ENCODE measurements around the gene GADL1. TPM values are rescaled to one million over a fixed set of nuclear protein-coding genes. Genes with fewer than 3 reads are reported as not detected.

GADL1 gene
- polyA plus RNA-seq, 2 of the 4 experiments (the other 2 are of a cell fraction): not detected

DNA sequence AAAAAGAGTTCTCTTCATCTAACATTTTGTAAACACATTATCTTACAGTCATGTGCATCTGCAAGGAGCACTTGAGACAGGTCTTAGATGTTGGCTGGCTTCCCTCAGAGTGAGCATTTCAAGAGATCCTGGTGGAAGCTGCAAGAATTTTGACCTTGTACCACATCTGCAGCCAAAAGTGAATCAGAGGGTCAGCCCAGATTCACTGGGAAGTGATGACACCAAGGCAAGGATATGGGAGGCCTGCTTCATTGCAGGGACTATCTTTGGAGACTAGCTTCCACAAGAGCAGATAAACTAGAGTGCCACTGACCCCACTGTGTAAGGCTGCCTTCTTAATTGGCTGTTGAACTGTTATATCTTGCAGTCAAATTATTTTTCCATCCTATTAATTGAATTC lies 21.3 kb upstream of the GADL1 start:
- DNase-seq (ENCODE audit: low read depth in 1 of 2, low spot score in 1 of 2): no peak
- no peak overlapping the region for H3K4me3 ChIP-seq
- POLR2A ChIA-PET: no interaction called here
- CTCF ChIA-PET: interaction anchor here (0.9 kb wide), 1 partner anchor 13 kb away, joined by 3 read pairs; no protein-coding TSS in a partner anchor
- H3K9me3 ChIP-seq: peaks cover 8% of the 10 kb centered on the region; the same call in 2 of the 3 replicates
- TF ChIP-seq SMC3 (IDR thresholded peaks at IDR 0.05): no peak
- no peak for ATAC-seq
- no peak for FAIRE-seq
- no peak overlapping the region for H3K27ac ChIP-seq
- H3K4me1 ChIP-seq: no peaks in the 10 kb centered on the region
- H3K4me2 ChIP-seq: no peak overlapping the region

DNA sequence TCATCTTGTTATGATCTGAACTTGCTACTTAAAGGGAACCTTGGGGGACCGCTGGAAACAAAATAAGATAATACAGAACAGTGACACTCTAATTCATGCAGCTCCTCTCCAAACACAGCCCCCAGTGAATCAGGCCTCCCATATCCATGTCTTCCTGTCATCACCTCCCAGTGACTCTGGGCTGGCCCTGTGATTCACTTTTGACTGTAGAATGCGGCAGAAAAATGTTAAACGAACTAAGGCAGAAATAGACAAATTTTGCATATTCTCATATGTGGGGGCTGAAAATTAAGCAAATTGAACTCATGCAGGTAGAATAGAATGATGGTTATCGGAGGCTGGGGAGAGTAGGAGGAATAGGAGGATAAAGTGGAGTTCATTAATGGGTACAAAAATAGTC lies 20.2 kb upstream of the GADL1 start:
- H3K27ac ChIP-seq: no peak overlapping the region
- TF ChIP-seq HOXB5 (CRISPR knock-in tag; IDR thresholded peaks at IDR 0.05) (no peak), EHF (CRISPR knock-in tag; IDR thresholded peaks at IDR 0.05) (no peak), MAFK (IDR thresholded peaks at IDR 0.05; ENCODE audit: partially characterized antibody) (no peak), MAZ (IDR thresholded peaks at IDR 0.05; ENCODE audit: borderline replicate concordance, low read depth, low read length) (no peak), CHD4 (IDR thresholded peaks at IDR 0.05; ENCODE audit: borderline replicate concordance) (no peak), CEBPB (IDR thresholded peaks at IDR 0.05) (no peak), GATA3 (IDR thresholded peaks at IDR 0.05; ENCODE audit: borderline replicate concordance) (no peak), JUNB (IDR thresholded peaks at IDR 0.05) (no peak), SMC3 (IDR thresholded peaks at IDR 0.05) (no peak)
- no peak overlapping the region for H3K4me3 ChIP-seq
- H3K9me3 ChIP-seq: peaks cover 2% of the 10 kb centered on the region; the same call in 1 of the 3 replicates
- FAIRE-seq: no peak
- CTCF ChIA-PET: no interaction called here
- DNase-seq (ENCODE audit: low read depth in 1 of 2, low spot score in 1 of 2): no peak
- WGBS (ENCODE audit: missing lambda C conversion rate): 39% methylated on average over 4 of the region's 4 CpGs
- POLR2A ChIA-PET: no interaction called here
- H3K4me2 ChIP-seq: no peak overlapping the region
- no peak for ATAC-seq
- H3K4me1 ChIP-seq: no peaks in the 10 kb centered on the region

GRCh38 chr3:30913176-30913575 lies 18.7 kb upstream of the GADL1 start:
- POLR2A ChIA-PET: interaction anchor here (0.7 kb wide), 1 partner anchor 1058 kb away, joined by 3 read pairs; no protein-coding TSS in a partner anchor
- 27% methylated on average over 4 of the region's 4 CpGs for WGBS (ENCODE audit: missing lambda C conversion rate)
- TF ChIP-seq HMGXB4 (CRISPR knock-in tag; IDR thresholded peaks at IDR 0.05; ENCODE audit: borderline replicate concordance) (no peak), HOXB13 (CRISPR knock-in tag; IDR thresholded peaks at IDR 0.05; ENCODE audit: low read depth) (no peak), EHF (CRISPR knock-in tag; IDR thresholded peaks at IDR 0.05) (no peak), ELK1 (IDR thresholded peaks at IDR 0.05; ENCODE audit: low read depth, low read length) (no peak), NR3C1 (IDR thresholded peaks at IDR 0.05) (no peak), ATOH8 (CRISPR knock-in tag; IDR thresholded peaks at IDR 0.05; ENCODE audit: low read depth) (no peak), MAX (IDR thresholded peaks at IDR 0.05) (no peak), ZSCAN20 (CRISPR knock-in tag; IDR thresholded peaks at IDR 0.05) (no peak), PHF8 (IDR thresholded peaks at IDR 0.05; ENCODE audit: borderline replicate concordance, low read depth) (no peak), RCOR1 (IDR thresholded peaks at IDR 0.05; ENCODE audit: low read depth, low read length) (no peak), CEBPB (IDR thresholded peaks at IDR 0.05) (no peak)
- TF ChIP-seq, protein P1, sequence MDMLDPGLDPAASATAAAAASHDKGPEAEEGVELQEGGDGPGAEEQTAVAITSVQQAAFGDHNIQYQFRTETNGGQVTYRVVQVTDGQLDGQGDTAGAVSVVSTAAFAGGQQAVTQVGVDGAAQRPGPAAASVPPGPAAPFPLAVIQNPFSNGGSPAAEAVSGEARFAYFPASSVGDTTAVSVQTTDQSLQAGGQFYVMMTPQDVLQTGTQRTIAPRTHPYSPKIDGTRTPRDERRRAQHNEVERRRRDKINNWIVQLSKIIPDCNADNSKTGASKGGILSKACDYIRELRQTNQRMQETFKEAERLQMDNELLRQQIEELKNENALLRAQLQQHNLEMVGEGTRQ (IDR thresholded peaks at IDR 0.05): no peak
- CTCF ChIA-PET: no interaction called here
- H3K4me3 ChIP-seq: no peak overlapping the region
- ATAC-seq: no peak
- H3K4me2 ChIP-seq: no peak overlapping the region
- no peak overlapping the region for H3K27ac ChIP-seq
- DNase-seq (ENCODE audit: low read depth in 1 of 2, low spot score in 1 of 2): no peak
- FAIRE-seq: no peak
- no peaks in the 10 kb centered on the region for H3K4me1 ChIP-seq
- no peaks in the 10 kb centered on the region for H3K9me3 ChIP-seq

Measured in A549 (cell line).